Neural cell (in vitro differentiated cells): ENCODE measurements around the gene PTPRQ. TPM values are rescaled to one million over a fixed set of nuclear protein-coding genes. Genes with fewer than 3 reads are reported as not detected.

Source experiments
- H2AFZ ChIP-seq: fragments of 200-600, 300-800 bp; sonication (generic), shearing (Covaris generic); 2 replicates; pipeline ENCODE4 v1.6.0; 2014; ENCODE audit warnings: low read depth, mild to moderate bottlenecking, antibody characterized with exemption, low read length, moderate library complexity
- H3F3A ChIP-seq: fragments of 200-600 bp; shearing (Covaris generic); 2 replicates; pipeline ENCODE4 v1.6.1; 2016; ENCODE audit warnings: mild to moderate bottlenecking, moderate library complexity, mixed read lengths, antibody characterized with exemption, low read length; ENCODE audit not compliant: insufficient read depth, poor library complexity, severe bottlenecking
- H3K27ac ChIP-seq: fragments of 200-600, 300-800 bp; sonication (generic), shearing (Covaris generic); 2 replicates; pipeline ENCODE4 v1.5.1; 2014; ENCODE audit warnings: mild to moderate bottlenecking, low read length, moderate library complexity
- H3K27me3 ChIP-seq: fragments of 300-800, 200-600 bp; sonication (generic), shearing (Covaris generic); 2 replicates; pipeline ENCODE4 v1.6.0; 2014; ENCODE audit warnings: mild to moderate bottlenecking, low read depth, low read length, moderate library complexity; ENCODE audit not compliant: insufficient read depth
- H3K36me3 ChIP-seq: fragments of 300-800, 200-600 bp; sonication (generic), shearing (Covaris generic); 2 replicates; pipeline ENCODE4 v1.5.1; 2014; ENCODE audit warnings: mild to moderate bottlenecking, antibody characterized with exemption, low read length, moderate library complexity; ENCODE audit not compliant: insufficient read depth
- H3K4me2 ChIP-seq: fragments of 300-800, 200-600 bp; sonication (generic), shearing (Covaris generic); 2 replicates; pipeline ENCODE4 v1.6.0; 2014; ENCODE audit warnings: mild to moderate bottlenecking, low read length
- H3K4me3 ChIP-seq: fragments of 300-800, 200-600 bp; sonication (generic), shearing (Covaris generic); 2 replicates; pipeline ENCODE4 v1.5.1; 2014; ENCODE audit warnings: mild to moderate bottlenecking, low read length, moderate library complexity
- H3K79me2 ChIP-seq: fragments of 200-600 bp; shearing (Covaris generic); replicated peaks from 2 replicates; pipeline ENCODE4 v1.6.0; 2014; ENCODE audit warnings: mild to moderate bottlenecking, low read length, moderate library complexity; ENCODE audit not compliant: insufficient read depth
- H3K9ac ChIP-seq: fragments of 300-800, 200-600 bp; sonication (generic), shearing (Covaris generic); 2 replicates; pipeline ENCODE4 v1.6.1; 2016; ENCODE audit warnings: mild to moderate bottlenecking, low read length, mixed read lengths
- H3K9me2 ChIP-seq: fragments of 200-600 bp; shearing (Covaris generic); 2 replicates; pipeline ENCODE4 v1.6.1; 2016; ENCODE audit warnings: mild to moderate bottlenecking, low read length, mixed read lengths; ENCODE audit not compliant: insufficient read depth
- H3K9me3 ChIP-seq: fragments of 200-600, 300-800 bp; sonication (generic), shearing (Covaris generic); 2 replicates; pipeline ENCODE4 v1.6.1; 2016; ENCODE audit warnings: mild to moderate bottlenecking, mixed run types, low read length, moderate library complexity, mixed read lengths
- H4K20me1 ChIP-seq: fragments of 200-600 bp; shearing (Covaris generic); 2 replicates; pipeline ENCODE4 v1.6.1; 2016; ENCODE audit warnings: mild to moderate bottlenecking, mixed run types; ENCODE audit not compliant: insufficient read depth
- CTCF ChIP-seq: fragments of 450-650 bp; IDR thresholded peaks from 2 replicates; pipeline ENCODE4 v1.5.1; 2014; ENCODE audit warnings: antibody characterized with exemption, mild to moderate bottlenecking, moderate library complexity; ENCODE audit not compliant: poor library complexity, severe bottlenecking
- EP300 ChIP-seq: fragments of 450-650 bp; conservative IDR thresholded peaks from 2 replicates; pipeline ENCODE4 v1.6.1; 2014; ENCODE audit warnings: antibody characterized with exemption, mild to moderate bottlenecking, moderate library complexity; ENCODE audit not compliant: poor library complexity, severe bottlenecking
- EZH2 ChIP-seq: fragments of 200-600, 300-800 bp; shearing (Covaris generic), sonication (generic); IDR thresholded peaks from 2 replicates; pipeline ENCODE4 v1.6.1; 2014; ENCODE audit warnings: antibody characterized with exemption, low read length, borderline replicate concordance, mild to moderate bottlenecking; ENCODE audit not compliant: insufficient read depth, poor library complexity, severe bottlenecking
- MXI1 ChIP-seq: fragments of 450-650 bp; conservative IDR thresholded peaks from 2 replicates; pipeline ENCODE4 v1.6.1; 2014; ENCODE audit warnings: antibody characterized with exemption, mild to moderate bottlenecking; ENCODE audit not compliant: poor library complexity, severe bottlenecking
- POLR2AphosphoS5 ChIP-seq: IDR thresholded peaks from 2 replicates; pipeline ENCODE4 v1.6.1; 2012
- RAD21 ChIP-seq: fragments of 450-650 bp; conservative IDR thresholded peaks from 2 replicates; pipeline ENCODE4 v1.6.1; 2014; ENCODE audit warnings: antibody characterized with exemption, mild to moderate bottlenecking, moderate library complexity
- REST ChIP-seq: IDR thresholded peaks from 2 replicates; pipeline ENCODE4 v1.6.1; 2012; ENCODE audit warnings: borderline replicate concordance
- SMC3 ChIP-seq: fragments of 450-650 bp; conservative IDR thresholded peaks from 2 replicates; pipeline ENCODE4 v1.6.1; 2014; ENCODE audit warnings: antibody characterized with exemption, mild to moderate bottlenecking, moderate library complexity; ENCODE audit not compliant: poor library complexity
- TAF1 ChIP-seq: IDR thresholded peaks from 2 replicates; pipeline ENCODE4 v1.6.1; 2012; ENCODE audit warnings: low read depth
- polyA plus RNA-seq: library from polyadenylated mRNA; depleted of rRNA; stranded (reverse); fragments of >200 nt; gene quantifications from 2 replicates; pipeline ENCODE4 v1.2.3, GENCODE V29; 2014

PTPRQ gene
- polyA plus RNA-seq, 1 donor from 2014 or later: not detected

GRCh38 chr12:80636832-80637231 is 192.8 kb downstream of the PTPRQ start:
- Histone ChIP-seq H4K20me1 (no peaks in the 10 kb centered on the region), H3K79me2 (no peaks in the 10 kb centered on the region), H3K9me2 (no peaks in the 10 kb centered on the region), H3K9ac (no peak overlapping the region), H3K9me3 (no peaks in the 10 kb centered on the region), H3K27me3 (no peaks in the 10 kb centered on the region), H3F3A (no peaks in the 10 kb centered on the region), H3K4me3 (no peak overlapping the region), H3K27ac (no peak overlapping the region), H3K4me2 (no peak overlapping the region), H2AFZ (no peak overlapping the region), H3K36me3 (no peaks in the 10 kb centered on the region)
- TF ChIP-seq SMC3 (no peak), RAD21 (no peak), MXI1 (no peak), EP300 (no peak), CTCF (no peak), POLR2AphosphoS5 (no peak), EZH2 (no peak), REST (no peak), TAF1 (no peak)

- no peak overlapping the region for H3K4me3 ChIP-seq
- no peaks in the 10 kb centered on the region for H3K9me2 ChIP-seq
- no peaks in the 10 kb centered on the region for H3K27me3 ChIP-seq
- TF ChIP-seq SMC3: no peak
- no peak for TF ChIP-seq REST
- no peak for TF ChIP-seq CTCF
- TF ChIP-seq MXI1: no peak
- no peak for TF ChIP-seq POLR2AphosphoS5
- TF ChIP-seq RAD21: no peak
- no peak for TF ChIP-seq EP300
- TF ChIP-seq TAF1: no peak
- TF ChIP-seq EZH2: no peak
- no peaks in the 10 kb centered on the region for H3K9me3 ChIP-seq
- no peaks in the 10 kb centered on the region for H4K20me1 ChIP-seq
- no peaks in the 10 kb centered on the region for H3K36me3 ChIP-seq
- no peaks in the 10 kb centered on the region for H3K79me2 ChIP-seq
- no peak overlapping the region for H2AFZ ChIP-seq
- no peak overlapping the region for H3K4me2 ChIP-seq
- H3K27ac ChIP-seq: no peak overlapping the region
- no peak overlapping the region for H3K9ac ChIP-seq
- H3F3A ChIP-seq: no peaks in the 10 kb centered on the region
Measured at GRCh38 chr12:80641936-80642335, 197.9 kb downstream of the PTPRQ start.
